Measurements from ENCODE around the gene DNAL4. TPM values are rescaled to one million over a fixed set of nuclear protein-coding genes. Genes with fewer than 3 reads are reported as not detected.

The DNAL4 gene
- total RNA-seq, 3 donors from 2014 or later, result 14.7 to 17.6 (median 16.1) TPM

DNA sequence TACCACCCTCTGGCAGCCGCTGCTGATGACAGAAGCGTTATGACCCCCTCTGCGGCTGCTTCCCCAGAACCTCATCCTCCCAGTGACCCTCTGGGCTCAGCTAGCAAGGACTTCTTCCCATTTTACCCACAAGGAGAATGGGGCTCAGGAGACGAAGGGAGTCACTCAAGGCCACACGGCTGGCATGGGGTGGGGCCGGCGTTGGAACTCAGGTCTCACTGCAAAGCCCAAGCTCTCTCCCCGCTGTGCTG lies 21.4 kb downstream of the DNAL4 start:
- TF ChIP-seq, protein P1, sequence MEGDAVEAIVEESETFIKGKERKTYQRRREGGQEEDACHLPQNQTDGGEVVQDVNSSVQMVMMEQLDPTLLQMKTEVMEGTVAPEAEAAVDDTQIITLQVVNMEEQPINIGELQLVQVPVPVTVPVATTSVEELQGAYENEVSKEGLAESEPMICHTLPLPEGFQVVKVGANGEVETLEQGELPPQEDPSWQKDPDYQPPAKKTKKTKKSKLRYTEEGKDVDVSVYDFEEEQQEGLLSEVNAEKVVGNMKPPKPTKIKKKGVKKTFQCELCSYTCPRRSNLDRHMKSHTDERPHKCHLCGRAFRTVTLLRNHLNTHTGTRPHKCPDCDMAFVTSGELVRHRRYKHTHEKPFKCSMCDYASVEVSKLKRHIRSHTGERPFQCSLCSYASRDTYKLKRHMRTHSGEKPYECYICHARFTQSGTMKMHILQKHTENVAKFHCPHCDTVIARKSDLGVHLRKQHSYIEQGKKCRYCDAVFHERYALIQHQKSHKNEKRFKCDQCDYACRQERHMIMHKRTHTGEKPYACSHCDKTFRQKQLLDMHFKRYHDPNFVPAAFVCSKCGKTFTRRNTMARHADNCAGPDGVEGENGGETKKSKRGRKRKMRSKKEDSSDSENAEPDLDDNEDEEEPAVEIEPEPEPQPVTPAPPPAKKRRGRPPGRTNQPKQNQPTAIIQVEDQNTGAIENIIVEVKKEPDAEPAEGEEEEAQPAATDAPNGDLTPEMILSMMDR (IDR thresholded peaks at IDR 0.05), result no peak
- no peaks in the 10 kb centered on the region for H3K36me3 ChIP-seq (ENCODE audit: low read depth)
- intact Hi-C loops (cut with DNase I, micrococcal nuclease), result no loop called here
- no peak overlapping the region for H3K4me3 ChIP-seq
- DNase-seq (no peak), ATAC-seq (no peak)
- H3K4me1 ChIP-seq (ENCODE audit: low read depth), result no peaks in the 10 kb centered on the region
- no peaks in the 10 kb centered on the region for H3K9me3 ChIP-seq

DNA sequence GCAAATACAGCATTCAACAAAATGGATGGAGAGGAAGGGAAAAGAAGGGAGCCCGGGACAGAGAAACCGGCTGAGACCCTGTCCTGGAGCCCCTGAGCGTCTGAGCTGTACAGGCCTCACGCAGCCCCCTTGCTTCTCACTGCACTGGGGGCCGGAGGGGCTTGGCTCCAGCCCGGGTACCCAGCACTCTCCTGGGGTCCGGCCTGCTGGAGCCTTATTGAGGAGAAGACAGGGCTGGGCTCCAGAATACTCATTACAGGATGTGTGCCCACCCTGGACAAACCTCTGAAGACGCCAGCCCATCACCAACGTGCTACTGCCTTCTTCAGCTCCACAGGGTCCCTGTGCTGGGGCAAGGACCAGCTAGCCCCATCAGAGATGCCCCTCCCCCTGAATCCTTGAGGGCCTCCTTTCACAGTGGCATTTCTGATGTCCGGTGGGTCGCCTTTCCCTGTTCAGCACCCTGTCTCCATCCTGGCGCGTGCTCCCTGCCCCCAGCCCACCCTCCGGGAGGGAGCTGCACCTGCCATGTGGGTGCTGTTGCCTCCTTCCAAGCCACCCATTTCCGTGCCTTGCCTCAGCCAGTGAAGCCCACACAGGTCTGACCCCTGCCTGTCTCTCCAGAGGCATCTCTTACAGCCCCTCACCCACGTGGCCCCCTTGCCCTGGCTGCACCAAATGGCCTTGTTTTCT lies 23.5 kb downstream of the DNAL4 start:
- Histone ChIP-seq H3K4me3 (no peak overlapping the region), H3K4me1 (ENCODE audit: low read depth) (no peaks in the 10 kb centered on the region), H3K9me3 (no peaks in the 10 kb centered on the region), H3K36me3 (ENCODE audit: low read depth) (no peaks in the 10 kb centered on the region)
- ATAC-seq (no peak), DNase-seq (no peak)
- intact Hi-C loops (cut with DNase I, micrococcal nuclease), result no loop called here
- TF ChIP-seq, protein P1 (IDR thresholded peaks at IDR 0.05), result no peak

DNA sequence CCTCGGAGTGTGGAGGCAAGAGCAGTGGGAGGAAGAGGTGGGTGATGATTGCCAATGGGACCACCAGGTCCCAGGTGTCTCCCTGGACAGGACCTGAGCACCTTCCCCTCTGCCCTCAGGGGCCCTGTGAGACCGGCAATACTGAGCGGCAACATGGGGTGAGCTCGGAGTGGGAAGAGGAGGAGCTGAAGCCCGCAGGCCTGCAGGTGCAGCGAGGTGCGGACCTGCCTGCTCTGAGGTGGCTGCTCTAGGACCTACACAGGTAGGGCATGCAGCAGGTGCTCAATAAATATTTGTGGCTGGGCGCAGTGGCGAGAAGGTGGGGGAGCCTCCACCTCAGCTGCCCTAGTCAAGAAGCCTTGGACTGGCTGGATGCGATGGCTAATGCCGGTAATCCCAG lies 25.9 kb downstream of the DNAL4 start:
- Histone ChIP-seq H3K4me3 (no peak overlapping the region), H3K9me3 (no peaks in the 10 kb centered on the region), H3K36me3 (ENCODE audit: low read depth) (no peaks in the 10 kb centered on the region), H3K4me1 (ENCODE audit: low read depth) (no peaks in the 10 kb centered on the region)
- TF ChIP-seq, protein P1 (IDR thresholded peaks at IDR 0.05), result no peak
- DNase-seq, result no peak
- intact Hi-C loops (cut with DNase I, micrococcal nuclease), result no loop called here
- no peak for ATAC-seq

DNA sequence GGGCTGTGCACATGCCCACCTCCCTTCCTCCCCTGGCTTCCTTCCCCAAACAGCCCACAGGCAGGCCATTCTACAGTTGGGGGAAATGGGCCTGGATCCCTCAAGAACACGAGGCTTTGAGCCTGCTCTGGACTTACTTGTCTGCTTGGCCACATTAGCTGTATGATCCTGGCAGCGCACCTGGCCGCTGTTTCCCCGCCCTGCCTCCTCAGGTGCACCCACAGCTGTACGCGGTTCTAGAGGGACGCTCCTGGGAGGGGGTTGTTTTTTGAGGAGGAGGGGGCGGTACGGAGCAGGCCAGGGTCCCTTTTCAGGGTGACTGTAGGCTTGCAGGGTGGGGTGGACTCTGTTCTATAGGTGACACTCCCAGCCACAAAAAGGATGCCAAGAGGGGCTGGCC lies 26.6 kb downstream of the DNAL4 start:
- no peaks in the 10 kb centered on the region for H3K9me3 ChIP-seq
- TF ChIP-seq, protein P1 (IDR thresholded peaks at IDR 0.05), result no peak
- H3K4me1 ChIP-seq (ENCODE audit: low read depth), result no peaks in the 10 kb centered on the region
- H3K4me3 ChIP-seq, result no peak overlapping the region
- ATAC-seq (no peak), DNase-seq (no peak)
- no peaks in the 10 kb centered on the region for H3K36me3 ChIP-seq (ENCODE audit: low read depth)
- intact Hi-C loops (cut with DNase I, micrococcal nuclease), result no loop called here

DNA sequence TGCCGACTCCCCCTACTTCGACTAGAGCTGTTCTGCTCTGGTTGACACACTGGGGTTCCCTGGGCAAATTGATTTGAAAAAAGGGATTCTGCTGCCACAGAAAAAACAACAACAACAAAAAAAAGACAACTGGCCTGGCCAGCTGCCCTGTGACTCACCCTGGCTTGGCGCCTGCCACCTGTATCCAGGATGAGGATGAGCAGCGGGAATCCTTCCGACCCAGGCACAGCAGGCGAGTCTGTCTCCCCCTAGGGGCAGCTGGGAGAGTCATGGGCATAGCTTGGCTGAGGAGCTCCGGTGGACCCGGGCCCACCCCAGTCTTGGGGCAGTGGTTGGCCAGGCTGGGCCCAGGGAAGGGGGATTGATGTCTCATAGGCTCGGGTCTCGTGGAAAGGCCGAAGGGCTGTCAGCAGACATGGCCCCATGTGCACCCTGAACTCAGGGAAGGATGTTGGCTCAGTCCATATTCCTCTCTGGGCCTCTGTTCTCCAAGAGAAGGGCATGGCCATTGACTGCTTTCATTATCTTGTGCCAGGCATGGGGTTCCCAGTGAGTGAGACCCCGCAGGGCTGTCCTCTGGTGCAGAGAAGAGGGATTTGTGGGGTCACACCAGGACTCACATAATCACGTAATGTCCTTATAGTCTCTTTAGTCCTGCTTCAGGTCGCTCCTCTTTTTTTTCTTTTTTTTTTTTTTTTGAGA lies 27.7 kb downstream of the DNAL4 start:
- H3K4me3 ChIP-seq, result no peak overlapping the region
- H3K4me1 ChIP-seq (ENCODE audit: low read depth), result no peaks in the 10 kb centered on the region
- intact Hi-C loops (cut with DNase I, micrococcal nuclease), result no loop called here
- TF ChIP-seq, protein P1 (IDR thresholded peaks at IDR 0.05), result no peak
- ATAC-seq (peak; percentile 86), DNase-seq (peak; percentile 71 to 80 (median 77))
- no peaks in the 10 kb centered on the region for H3K9me3 ChIP-seq
- no peaks in the 10 kb centered on the region for H3K36me3 ChIP-seq (ENCODE audit: low read depth)
